ENCODE results near the gene GJB6. TPM values are rescaled to one million over a fixed set of nuclear protein-coding genes. Genes with fewer than 3 reads are reported as not detected.

GJB6 gene
- total and polyA plus RNA-seq, 4 donors: 0.86 TPM; not detected in 3

- Histone ChIP-seq H3K9me3 (ENCODE audit: control insufficient read depth in 4 of 4, insufficient read depth in 3 of 4, low read length in 3 of 4) (no peaks in the 10 kb centered on the region), H3K4me1 (ENCODE audit: control insufficient read depth in 5 of 5, insufficient read depth in 5 of 5, low read length in 5 of 5) (peaks cover 0 to 33% (median 11%) of the 10 kb centered on the region in 5 donors), H3K27me3 (ENCODE audit: control insufficient read depth in 3 of 3, insufficient read depth in 3 of 3, low read length in 2 of 3) (no peaks in the 10 kb centered on the region), H3K27ac (ENCODE audit: low read depth in 1 of 2, low read length in 1 of 2) (no peak overlapping the region), H3K4me3 (no peak overlapping the region), H3K9ac (ENCODE audit: insufficient read depth in 1 of 2, low read length in 2 of 2) (no peak overlapping the region), H3K36me3 (ENCODE audit: control insufficient read depth in 4 of 4, insufficient read depth in 4 of 4, low read length in 4 of 4) (no peaks in the 10 kb centered on the region)
- 88 to 93% methylated on average over 8 of the region's 8 CpGs for WGBS, 2 donors
- DNase-seq: no peak
- no peak for TF ChIP-seq CTCF (IDR thresholded peaks at IDR 0.05; ENCODE audit: control extremely low read depth, extremely low read depth)
- no peak for ATAC-seq (ENCODE audit: insufficient read depth, low FRiP score)
Measured at GRCh38 chr13:20173116-20173746, 58.9 kb downstream of the GJB6 start.

Other genes starting within 250 kb of the GJB6 start
- under 1 TPM in 1 of 2 donors, not detected in 1; 0.31 TPM for gene GJA3, start 71.3 kb downstream of the GJB6 start, total RNA-seq
- under 1 TPM; 0.02 to 0.03 TPM for gene GJA3, start 71.3 kb downstream of the GJB6 start, polyA plus RNA-seq
- gene GJB2, start 39.4 kb downstream of the GJB6 start, total RNA-seq: 1 to 10 TPM; 1.4 to 1.5 TPM
- gene GJB2, start 39.4 kb downstream of the GJB6 start, polyA plus RNA-seq: 1 to 10 TPM in 1 of 2 donors, under 1 TPM in 1; 0.71 to 7.2 TPM

Measured in lung (tissue), 12 donors.